Stromal cell of bone marrow (primary cell): Measurements from ENCODE around the gene COL6A2.
"Not testable (repeated sequence)": the region's sequence is repeated elsewhere in the genome, so short reads cannot be mapped to it uniquely, and the experiment has no call there.

ENCODE experiments used
- DNase-seq: peaks from one replicate; pipeline ENCODE4 v3.0.0-alpha.2; 2012; ENCODE audit warnings: low read depth

COL6A2 gene

DNA sequence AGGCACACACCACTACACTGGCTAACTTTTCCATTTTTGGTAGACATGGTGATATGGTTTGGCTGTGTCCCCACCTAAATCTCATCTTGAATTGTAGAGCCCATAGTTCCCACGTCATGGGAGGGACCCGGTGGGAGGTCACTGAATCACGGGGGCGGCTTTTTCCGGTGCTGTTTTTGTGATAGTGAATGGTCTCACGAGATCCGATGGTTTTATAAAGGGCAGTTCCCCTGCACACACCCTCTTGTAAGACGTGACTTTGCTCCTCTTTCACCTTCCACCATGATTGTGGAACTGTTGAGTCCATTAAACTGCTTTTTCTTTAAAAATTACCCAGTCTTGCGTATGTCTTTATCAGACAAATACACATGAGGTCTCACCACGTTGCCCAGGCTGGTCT lies 58.8 kb downstream of the COL6A2 start:
- DNase-seq: no peak

- no peak for DNase-seq
Measured at GRCh38 chr21:46157396-46157986, 59.6 kb downstream of the COL6A2 start.

DNA sequence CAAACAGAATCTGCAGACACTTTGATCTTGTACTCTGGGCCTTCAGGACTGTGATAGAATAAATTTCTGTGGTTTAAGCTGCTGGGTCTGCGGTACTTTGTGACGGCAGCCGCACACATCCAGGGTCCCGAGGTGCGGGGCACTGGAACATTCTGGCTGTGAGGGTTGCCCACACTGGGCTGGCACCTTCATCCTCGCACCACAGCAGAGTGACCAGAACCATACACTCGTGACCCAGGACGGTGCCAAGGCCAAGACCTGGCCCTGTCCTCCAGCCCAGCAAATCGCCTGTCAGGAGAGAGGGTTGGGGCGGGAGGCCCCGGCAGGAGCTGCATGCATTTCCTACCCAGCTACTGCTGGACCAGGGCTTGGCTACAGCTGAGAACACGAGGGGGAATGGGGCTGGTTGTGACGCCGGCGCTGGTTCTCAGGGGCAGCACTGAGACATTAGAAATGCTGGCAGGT lies 60.1 kb downstream of the COL6A2 start:
- no peak for DNase-seq

- no peak for DNase-seq
Measured at GRCh38 chr21:46158666-46159300, 60.9 kb downstream of the COL6A2 start.

GRCh38 chr21:46159390-46159789 lies 61.5 kb downstream of the COL6A2 start:
- DNase-seq: no peak

GRCh38 chr21:46159841-46160656 lies 62.1 kb downstream of the COL6A2 start:
- no peak for DNase-seq

GRCh38 chr21:46160657-46160906 lies 62.7 kb downstream of the COL6A2 start:
- no peak for DNase-seq

GRCh38 chr21:46160907-46161632 lies 63.2 kb downstream of the COL6A2 start:
- no peak for DNase-seq

DNA sequence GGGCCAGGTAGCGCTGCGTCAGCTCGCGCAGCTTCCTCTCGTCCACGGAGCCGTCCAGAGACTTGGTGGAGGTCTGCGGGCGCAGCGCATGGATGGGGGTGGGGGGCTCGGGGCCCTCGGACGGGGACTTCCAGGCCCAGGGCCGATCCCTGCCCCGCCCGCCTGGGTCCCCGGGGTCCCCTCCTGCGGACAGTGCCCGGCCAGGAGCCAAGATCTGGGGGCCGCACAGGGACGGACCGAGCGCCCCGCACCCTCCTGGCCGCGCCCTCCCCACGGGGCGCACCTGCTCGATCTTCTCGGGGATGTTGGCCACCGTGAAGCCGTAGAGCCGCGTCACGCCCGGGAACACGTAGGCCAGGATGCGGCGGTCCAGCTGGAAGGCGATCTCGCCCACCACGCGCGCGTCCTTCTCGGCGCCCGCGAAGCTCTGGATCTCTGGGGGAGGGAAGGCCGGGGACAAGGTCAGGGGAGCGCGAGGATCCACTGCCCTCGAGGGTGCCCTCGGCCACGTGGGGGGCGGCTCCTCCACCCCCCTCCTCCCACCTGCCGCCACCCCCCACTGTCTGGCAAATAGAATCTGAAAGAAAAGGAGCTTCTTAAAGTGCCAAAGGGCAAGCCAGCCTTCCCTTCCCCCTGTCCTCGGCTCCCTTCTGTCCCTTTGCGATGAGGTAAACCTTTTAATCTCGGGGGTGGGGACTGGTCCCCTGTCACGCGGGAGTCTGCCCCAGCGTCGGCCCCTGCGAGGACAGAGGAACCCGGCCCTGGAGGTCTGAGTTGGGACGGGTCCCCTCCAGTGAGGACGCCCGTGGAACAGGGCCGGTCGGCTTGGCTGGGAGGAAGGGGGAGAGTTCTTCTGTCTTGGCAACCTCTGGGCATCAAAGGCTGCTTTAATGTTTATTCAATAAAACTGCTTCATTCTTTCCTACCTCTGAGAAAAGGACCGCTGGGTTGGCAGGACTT lies 64.0 kb downstream of the COL6A2 start:
- DNase-seq: no peak

- no peak for DNase-seq
Measured at GRCh38 chr21:46163380-46163779, 65.5 kb downstream of the COL6A2 start.

GRCh38 chr21:46165098-46165497 lies 67.2 kb downstream of the COL6A2 start:
- DNase-seq: no peak

GRCh38 chr21:46168238-46168637 lies 70.3 kb downstream of the COL6A2 start:
- DNase-seq: no peak

- DNase-seq: no peak
Measured at GRCh38 chr21:46168659-46169386, 70.9 kb downstream of the COL6A2 start.

DNA sequence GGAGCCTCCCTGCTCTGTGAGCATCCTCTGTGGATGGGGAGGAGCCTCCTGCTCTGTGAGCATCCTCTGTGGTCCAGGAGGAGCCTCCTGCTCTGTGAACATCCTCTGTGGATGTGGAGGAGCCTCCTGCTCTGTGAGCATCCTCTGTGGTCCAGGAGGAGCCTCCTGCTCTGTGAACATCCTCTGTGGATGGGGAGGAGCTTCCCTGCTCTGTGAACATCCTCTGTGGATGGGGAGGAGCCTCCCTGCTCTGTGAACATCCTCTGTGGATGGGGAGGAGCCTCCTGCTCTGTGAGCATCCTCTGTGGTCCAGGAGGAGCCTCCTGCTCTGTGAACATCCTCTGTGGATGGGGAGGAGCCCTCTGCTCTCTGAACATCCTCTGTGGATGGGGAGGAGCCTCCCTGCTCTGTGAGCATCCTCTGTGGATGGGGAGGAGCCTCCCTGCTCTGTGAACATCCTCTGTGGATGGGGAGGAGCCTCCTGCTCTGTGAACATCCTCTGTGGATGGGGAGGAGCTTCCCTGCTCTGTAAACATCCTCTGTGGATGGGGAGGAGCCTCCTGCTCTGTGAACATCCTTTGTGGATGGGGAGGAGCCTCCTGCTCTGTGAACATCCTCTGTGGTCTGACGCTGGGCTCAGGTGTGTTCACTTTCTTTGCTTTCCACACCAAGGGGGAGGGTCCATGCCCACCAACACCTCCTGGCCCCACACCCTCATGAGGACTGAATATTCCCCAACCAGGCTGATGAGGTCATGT lies 72.7 kb downstream of the COL6A2 start:
- not testable (repeated sequence) for DNase-seq

DNA sequence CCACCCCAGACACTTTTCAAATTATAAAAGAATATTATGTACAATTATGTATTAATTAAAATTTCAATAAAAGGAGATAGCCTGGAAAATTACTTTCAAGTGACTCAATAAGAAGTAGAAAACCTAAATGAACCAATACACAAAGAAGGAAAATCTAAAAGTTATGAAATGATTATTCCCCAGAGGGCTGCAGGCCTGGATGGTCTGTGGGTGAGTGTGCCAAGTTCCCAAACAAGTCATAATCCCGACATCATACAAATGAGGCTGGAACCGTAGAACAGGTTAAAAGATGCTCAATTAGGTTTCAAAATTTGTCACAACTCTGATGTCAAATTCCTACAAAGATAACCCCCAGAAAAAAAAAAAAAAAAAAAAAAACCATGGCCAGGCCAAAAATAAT lies 73.7 kb downstream of the COL6A2 start:
- peak; percentile 47 for DNase-seq

- no peak for DNase-seq
Measured at GRCh38 chr21:46171996-46172862, 74.3 kb downstream of the COL6A2 start.

- DNase-seq: no peak
Measured at GRCh38 chr21:46172863-46173528, 75.1 kb downstream of the COL6A2 start.

DNA sequence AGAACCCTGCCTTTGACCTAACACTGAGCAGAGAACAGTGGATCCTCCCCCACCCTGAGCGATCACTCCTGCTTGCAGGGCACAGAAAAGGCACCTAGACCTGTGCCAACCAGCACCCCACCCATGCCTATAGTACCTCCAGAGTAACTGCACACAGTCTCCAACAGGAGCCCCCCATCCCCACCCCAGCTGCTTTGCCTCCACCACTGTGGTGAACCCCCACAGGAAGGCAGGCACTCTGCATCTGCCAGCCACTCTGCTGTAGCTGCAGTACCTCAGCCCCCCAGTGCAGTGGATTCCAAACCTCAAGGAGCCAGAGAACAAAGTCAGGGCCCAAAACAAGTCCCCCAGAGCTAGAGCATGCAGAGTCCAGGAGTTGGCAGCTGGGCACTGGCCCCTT lies 75.7 kb downstream of the COL6A2 start:
- DNase-seq: no peak
